GM06990 (cell line): ENCODE measurements around the gene CD247.

Experiments used
- DNase-seq: peaks from one replicate; pipeline ENCODE4 v3.0.0-alpha.2; 2011; ENCODE audit not compliant: insufficient read length; ENCODE audit errors: extremely low read depth
- H3K27me3 ChIP-seq: replicated peaks from 2 replicates; pipeline ENCODE4 v1.6.0; 2011; ENCODE audit warnings: low read length; ENCODE audit not compliant: control insufficient read depth, insufficient read depth
- H3K36me3 ChIP-seq: 2 replicates; pipeline ENCODE4 v1.5.1; 2011; ENCODE audit warnings: low read length; ENCODE audit not compliant: control insufficient read depth, insufficient read depth
- H3K4me3 ChIP-seq: replicated peaks from 2 replicates; pipeline ENCODE4 v1.5.1; 2011; ENCODE audit warnings: low read depth, mild to moderate bottlenecking, control low read depth, low read length
- TF ChIP-seq, protein P1 (sequence below): IDR thresholded peaks from 2 replicates; pipeline ENCODE4 v1.5.1; 2011; ENCODE audit warnings: low read length, control low read depth, mild to moderate bottlenecking, inconsistent platforms; ENCODE audit not compliant: insufficient read depth, poor library complexity, severe bottlenecking

The CD247 gene

DNA sequence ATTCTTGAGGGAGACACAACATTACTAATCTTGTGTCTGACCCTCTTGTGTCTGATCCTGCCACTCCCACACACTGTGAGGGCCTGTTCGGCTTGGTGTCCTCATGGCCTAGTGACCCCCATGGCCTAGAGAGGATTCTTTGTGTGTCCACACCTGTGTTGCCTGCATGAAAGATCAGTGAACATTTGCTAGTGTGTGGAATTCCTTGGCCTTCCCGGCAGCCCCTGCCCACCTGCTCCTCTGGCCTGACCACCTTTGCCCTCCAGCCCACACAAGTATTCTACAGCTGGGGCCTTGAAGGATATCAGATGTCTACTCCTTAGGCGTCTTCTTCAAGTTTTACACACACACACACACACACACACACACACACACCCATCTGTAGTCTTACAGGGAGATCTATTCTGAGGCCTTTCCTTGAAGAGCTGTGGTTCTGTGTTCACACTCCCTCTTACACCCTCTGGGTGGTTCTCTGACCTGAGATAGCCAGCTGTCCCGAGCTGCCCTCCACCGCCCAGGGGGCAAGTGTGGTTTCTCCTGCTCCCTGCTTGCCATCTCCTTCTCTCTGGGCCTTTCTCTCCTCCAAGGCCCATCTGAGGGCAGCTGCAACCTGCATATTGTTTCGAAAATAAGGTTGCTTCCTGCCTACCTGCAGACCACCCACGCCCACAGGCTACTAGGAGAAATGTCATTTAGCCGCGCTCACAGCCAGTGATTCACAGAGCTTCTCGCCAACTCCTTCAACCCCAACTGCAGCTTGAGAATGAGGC lies 45.4 kb downstream of the CD247 start:
- TF ChIP-seq, protein P1, sequence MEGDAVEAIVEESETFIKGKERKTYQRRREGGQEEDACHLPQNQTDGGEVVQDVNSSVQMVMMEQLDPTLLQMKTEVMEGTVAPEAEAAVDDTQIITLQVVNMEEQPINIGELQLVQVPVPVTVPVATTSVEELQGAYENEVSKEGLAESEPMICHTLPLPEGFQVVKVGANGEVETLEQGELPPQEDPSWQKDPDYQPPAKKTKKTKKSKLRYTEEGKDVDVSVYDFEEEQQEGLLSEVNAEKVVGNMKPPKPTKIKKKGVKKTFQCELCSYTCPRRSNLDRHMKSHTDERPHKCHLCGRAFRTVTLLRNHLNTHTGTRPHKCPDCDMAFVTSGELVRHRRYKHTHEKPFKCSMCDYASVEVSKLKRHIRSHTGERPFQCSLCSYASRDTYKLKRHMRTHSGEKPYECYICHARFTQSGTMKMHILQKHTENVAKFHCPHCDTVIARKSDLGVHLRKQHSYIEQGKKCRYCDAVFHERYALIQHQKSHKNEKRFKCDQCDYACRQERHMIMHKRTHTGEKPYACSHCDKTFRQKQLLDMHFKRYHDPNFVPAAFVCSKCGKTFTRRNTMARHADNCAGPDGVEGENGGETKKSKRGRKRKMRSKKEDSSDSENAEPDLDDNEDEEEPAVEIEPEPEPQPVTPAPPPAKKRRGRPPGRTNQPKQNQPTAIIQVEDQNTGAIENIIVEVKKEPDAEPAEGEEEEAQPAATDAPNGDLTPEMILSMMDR, result no peak
- no peaks in the 10 kb centered on the region for H3K27me3 ChIP-seq
- no peaks in the 10 kb centered on the region for H3K36me3 ChIP-seq
- no peak for DNase-seq
- no peak overlapping the region for H3K4me3 ChIP-seq

DNA sequence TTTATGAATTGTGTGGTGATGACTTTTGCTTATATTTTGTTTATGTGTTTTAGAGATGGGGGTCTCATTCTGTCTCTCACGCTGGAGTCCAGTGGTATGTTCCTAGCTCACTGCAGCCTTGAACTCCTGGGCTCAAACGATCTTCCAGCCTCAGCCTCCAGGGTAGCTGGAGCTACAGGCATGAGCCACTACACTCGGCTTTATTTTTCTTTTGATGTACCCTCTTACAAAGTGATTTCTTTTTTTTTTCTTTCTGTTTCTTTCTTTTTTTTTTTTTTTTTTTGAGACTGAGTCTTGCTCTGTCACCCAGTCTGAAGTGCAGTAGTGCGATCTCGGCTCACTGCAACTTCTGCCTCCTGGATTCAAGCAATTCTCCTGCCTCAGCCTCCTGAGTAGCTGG lies 46.8 kb downstream of the CD247 start:
- no peaks in the 10 kb centered on the region for H3K27me3 ChIP-seq
- DNase-seq, result no peak
- H3K36me3 ChIP-seq, result no peaks in the 10 kb centered on the region
- no peak overlapping the region for H3K4me3 ChIP-seq
- TF ChIP-seq, protein P1, result no peak

DNA sequence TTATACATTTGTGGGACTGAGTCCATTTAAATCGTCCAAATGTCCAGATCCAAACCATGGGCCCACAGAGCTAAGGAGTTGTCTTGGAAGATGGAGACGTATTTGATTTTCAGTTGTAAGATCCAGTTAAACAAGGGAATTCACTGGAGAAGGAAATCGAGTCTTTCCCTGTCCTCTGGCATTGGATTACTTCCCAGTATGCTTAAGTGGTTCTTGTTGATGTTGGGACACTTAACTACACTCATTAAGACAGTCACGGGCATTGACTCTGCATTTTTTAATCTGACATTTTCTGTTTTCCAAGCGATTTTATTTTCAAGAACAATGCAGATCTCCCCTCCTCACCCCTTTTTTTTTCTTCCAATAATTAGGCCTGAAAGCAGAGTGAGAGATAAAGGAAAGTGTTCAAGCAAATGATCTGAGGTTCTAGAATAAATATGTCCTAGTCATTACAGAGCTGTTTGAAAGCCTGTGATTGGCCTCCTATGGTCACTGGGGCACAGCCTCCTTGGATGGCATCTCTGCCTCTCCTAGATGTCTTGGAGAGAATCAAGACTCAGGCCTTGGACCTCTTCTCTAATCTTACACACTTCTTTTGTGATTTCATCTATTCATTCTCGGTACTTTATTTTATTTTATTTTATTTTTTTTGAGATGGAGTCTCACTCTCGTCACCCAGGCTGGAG lies 48.9 kb downstream of the CD247 start:
- TF ChIP-seq, protein P1, result no peak
- Histone ChIP-seq H3K36me3 (no peaks in the 10 kb centered on the region), H3K4me3 (no peak overlapping the region), H3K27me3 (no peaks in the 10 kb centered on the region)
- DNase-seq, result no peak

DNA sequence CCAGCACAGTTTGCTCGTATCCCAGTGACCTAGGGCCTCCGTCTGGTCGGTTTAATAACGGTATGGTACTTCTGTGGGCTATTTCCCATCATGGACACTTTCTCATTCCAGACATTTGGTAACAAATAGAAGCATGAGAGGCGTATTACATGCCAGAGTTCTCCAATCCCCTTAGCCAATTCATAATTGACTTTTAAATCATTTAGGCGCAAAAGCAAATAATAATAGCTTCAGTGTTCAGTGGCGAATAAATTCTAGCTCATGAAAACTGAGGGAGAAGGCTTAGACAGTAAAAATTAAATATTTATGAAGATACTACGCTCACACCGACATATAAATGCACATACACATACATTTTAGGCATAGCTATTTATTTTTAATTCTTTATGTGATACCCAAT lies 50.6 kb downstream of the CD247 start:
- TF ChIP-seq, protein P1, result no peak
- no peak for DNase-seq
- no peak overlapping the region for H3K4me3 ChIP-seq
- H3K36me3 ChIP-seq, result no peaks in the 10 kb centered on the region
- H3K27me3 ChIP-seq, result no peaks in the 10 kb centered on the region; the same call in 1 of the 2 replicates

DNA sequence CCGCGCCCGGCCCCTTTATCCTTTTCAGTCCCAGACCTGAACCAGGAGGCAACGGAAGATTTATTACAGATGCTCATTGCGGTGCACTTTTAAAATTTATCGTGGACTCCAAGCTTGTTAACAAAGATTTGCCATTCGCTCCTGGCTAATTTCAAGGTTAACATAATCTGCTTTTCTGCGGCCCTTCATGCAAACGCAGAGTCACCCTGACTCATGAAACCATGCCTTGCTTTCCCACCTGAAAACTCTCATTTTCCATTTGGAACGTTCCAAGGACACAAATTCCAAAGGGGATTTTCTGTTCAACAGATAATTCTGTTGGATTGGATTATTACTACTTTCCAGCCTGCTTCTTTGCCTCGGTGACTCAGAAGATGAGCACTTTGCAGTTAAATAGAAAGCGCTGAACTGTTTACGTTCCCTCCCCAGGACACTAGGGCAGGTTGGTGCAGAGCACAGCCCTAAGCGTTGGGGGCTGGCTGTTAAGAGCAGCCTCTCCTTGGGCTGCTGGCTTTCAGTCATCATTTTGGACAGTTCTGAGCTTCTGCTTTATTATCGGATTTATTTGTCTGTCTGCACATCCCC lies 51.1 kb downstream of the CD247 start:
- TF ChIP-seq, protein P1, result no peak
- no peak for DNase-seq

More for the DNA sequence above, 51.1 kb downstream of the CD247 start:
- Histone ChIP-seq H3K36me3 (no peaks in the 10 kb centered on the region), H3K4me3 (no peak overlapping the region), H3K27me3 (no peaks in the 10 kb centered on the region; the same call in 1 of the 2 replicates)
